ENCODE measurements around the gene PTPRD.

PTPRD gene

GRCh38 chr9:9970514-9970913 lies 642.3 kb downstream of the PTPRD start:
- no peaks in the 10 kb centered on the region for H3K36me3 ChIP-seq (ENCODE audit: control insufficient read depth, insufficient read depth, low read length)
- H3K9me3 ChIP-seq (ENCODE audit: control insufficient read depth, low read length) = no peaks in the 10 kb centered on the region
- H3K27ac ChIP-seq (ENCODE audit: insufficient read depth, low read depth, low read length, poor library complexity, severe bottlenecking) = no peak overlapping the region
- H3K4me1 ChIP-seq (ENCODE audit: control insufficient read depth, insufficient read depth, low read length) = no peaks in the 10 kb centered on the region
- WGBS, 2 experiments = 54 to 62% methylated on average over 5 of the region's 5 CpGs
- H3K27me3 ChIP-seq (ENCODE audit: control insufficient read depth, insufficient read depth, low read length, poor library complexity, severe bottlenecking) = no peaks in the 10 kb centered on the region
- H3K4me3 ChIP-seq (ENCODE audit: insufficient read depth, low read depth, low read length) = no peak overlapping the region

GRCh38 chr9:9963841-9964240 lies 649.0 kb downstream of the PTPRD start:
- WGBS, 2 experiments = 81 to 83% methylated on average over 3 of the region's 3 CpGs

GRCh38 chr9:9961934-9962333 lies 650.9 kb downstream of the PTPRD start:
- H3K4me3 ChIP-seq (ENCODE audit: insufficient read depth, low read depth, low read length) = no peak overlapping the region
- no peak overlapping the region for H3K27ac ChIP-seq (ENCODE audit: insufficient read depth, low read depth, low read length, poor library complexity, severe bottlenecking)
- no peaks in the 10 kb centered on the region for H3K27me3 ChIP-seq (ENCODE audit: control insufficient read depth, insufficient read depth, low read length, poor library complexity, severe bottlenecking)
- no peaks in the 10 kb centered on the region for H3K9me3 ChIP-seq (ENCODE audit: control insufficient read depth, low read length)
- no peaks in the 10 kb centered on the region for H3K4me1 ChIP-seq (ENCODE audit: control insufficient read depth, insufficient read depth, low read length)
- 83% methylated on average over 1 of the region's 1 CpG; no CpG with 5 or more reads in 1 of the 2 experiments for WGBS, 2 experiments
- H3K36me3 ChIP-seq (ENCODE audit: control insufficient read depth, insufficient read depth, low read length) = no peaks in the 10 kb centered on the region

More at GRCh38 chr9:9963841-9964240, 649.0 kb downstream of the PTPRD start:
- Histone ChIP-seq H3K27ac (ENCODE audit: insufficient read depth, low read depth, low read length, poor library complexity, severe bottlenecking) (no peak overlapping the region), H3K4me1 (ENCODE audit: control insufficient read depth, insufficient read depth, low read length) (no peaks in the 10 kb centered on the region), H3K36me3 (ENCODE audit: control insufficient read depth, insufficient read depth, low read length) (no peaks in the 10 kb centered on the region), H3K9me3 (ENCODE audit: control insufficient read depth, low read length) (no peaks in the 10 kb centered on the region), H3K27me3 (ENCODE audit: control insufficient read depth, insufficient read depth, low read length, poor library complexity, severe bottlenecking) (no peaks in the 10 kb centered on the region), H3K4me3 (ENCODE audit: insufficient read depth, low read depth, low read length) (no peak overlapping the region)

GRCh38 chr9:9961487-9961886 lies 651.3 kb downstream of the PTPRD start:
- Histone ChIP-seq H3K4me1 (ENCODE audit: control insufficient read depth, insufficient read depth, low read length) (no peaks in the 10 kb centered on the region), H3K27ac (ENCODE audit: insufficient read depth, low read depth, low read length, poor library complexity, severe bottlenecking) (no peak overlapping the region), H3K36me3 (ENCODE audit: control insufficient read depth, insufficient read depth, low read length) (no peaks in the 10 kb centered on the region), H3K27me3 (ENCODE audit: control insufficient read depth, insufficient read depth, low read length, poor library complexity, severe bottlenecking) (no peaks in the 10 kb centered on the region), H3K9me3 (ENCODE audit: control insufficient read depth, low read length) (no peaks in the 10 kb centered on the region), H3K4me3 (ENCODE audit: insufficient read depth, low read depth, low read length) (no peak overlapping the region)
- WGBS, 2 experiments = 74 to 82% methylated on average over 2 of the region's 2 CpGs

- H3K27ac ChIP-seq (ENCODE audit: insufficient read depth, low read depth, low read length, poor library complexity, severe bottlenecking) = no peak overlapping the region
- 87 to 100% methylated on average over 1 to 2 of the region's 3 CpGs for WGBS, 2 experiments
- H3K27me3 ChIP-seq (ENCODE audit: control insufficient read depth, insufficient read depth, low read length, poor library complexity, severe bottlenecking) = no peaks in the 10 kb centered on the region
- no peaks in the 10 kb centered on the region for H3K9me3 ChIP-seq (ENCODE audit: control insufficient read depth, low read length)
- no peak overlapping the region for H3K4me3 ChIP-seq (ENCODE audit: insufficient read depth, low read depth, low read length)
- no peaks in the 10 kb centered on the region for H3K4me1 ChIP-seq (ENCODE audit: control insufficient read depth, insufficient read depth, low read length)
- H3K36me3 ChIP-seq (ENCODE audit: control insufficient read depth, insufficient read depth, low read length) = no peaks in the 10 kb centered on the region
Observed at GRCh38 chr9:9951556-9952160, 661.1 kb downstream of the PTPRD start.

GRCh38 chr9:9950813-9951212 lies 662.0 kb downstream of the PTPRD start:
- Histone ChIP-seq H3K36me3 (ENCODE audit: control insufficient read depth, insufficient read depth, low read length) (no peaks in the 10 kb centered on the region), H3K9me3 (ENCODE audit: control insufficient read depth, low read length) (no peaks in the 10 kb centered on the region), H3K4me3 (ENCODE audit: insufficient read depth, low read depth, low read length) (no peak overlapping the region), H3K4me1 (ENCODE audit: control insufficient read depth, insufficient read depth, low read length) (no peaks in the 10 kb centered on the region), H3K27ac (ENCODE audit: insufficient read depth, low read depth, low read length, poor library complexity, severe bottlenecking) (no peak overlapping the region), H3K27me3 (ENCODE audit: control insufficient read depth, insufficient read depth, low read length, poor library complexity, severe bottlenecking) (no peaks in the 10 kb centered on the region)
- WGBS, 2 experiments = 98 to 100% methylated on average over 1 of the region's 1 CpG

- Histone ChIP-seq H3K4me1 (ENCODE audit: control insufficient read depth, insufficient read depth, low read length) (no peaks in the 10 kb centered on the region), H3K27me3 (ENCODE audit: control insufficient read depth, insufficient read depth, low read length, poor library complexity, severe bottlenecking) (no peaks in the 10 kb centered on the region), H3K9me3 (ENCODE audit: control insufficient read depth, low read length) (no peaks in the 10 kb centered on the region), H3K27ac (ENCODE audit: insufficient read depth, low read depth, low read length, poor library complexity, severe bottlenecking) (no peak overlapping the region), H3K4me3 (ENCODE audit: insufficient read depth, low read depth, low read length) (no peak overlapping the region), H3K36me3 (ENCODE audit: control insufficient read depth, insufficient read depth, low read length) (no peaks in the 10 kb centered on the region)
- WGBS, 2 experiments = 91 to 93% methylated on average over 4 of the region's 4 CpGs
Observed at GRCh38 chr9:9949978-9950377, 662.8 kb downstream of the PTPRD start.

GRCh38 chr9:9949368-9949767 lies 663.4 kb downstream of the PTPRD start:
- Histone ChIP-seq H3K36me3 (ENCODE audit: control insufficient read depth, insufficient read depth, low read length) (no peaks in the 10 kb centered on the region), H3K9me3 (ENCODE audit: control insufficient read depth, low read length) (no peaks in the 10 kb centered on the region), H3K4me3 (ENCODE audit: insufficient read depth, low read depth, low read length) (no peak overlapping the region), H3K27ac (ENCODE audit: insufficient read depth, low read depth, low read length, poor library complexity, severe bottlenecking) (no peak overlapping the region), H3K27me3 (ENCODE audit: control insufficient read depth, insufficient read depth, low read length, poor library complexity, severe bottlenecking) (no peaks in the 10 kb centered on the region), H3K4me1 (ENCODE audit: control insufficient read depth, insufficient read depth, low read length) (no peaks in the 10 kb centered on the region)
- 89% methylated on average over 4 of the region's 4 CpGs for WGBS, 2 experiments

- H3K36me3 ChIP-seq (ENCODE audit: control insufficient read depth, insufficient read depth, low read length) = no peaks in the 10 kb centered on the region
- H3K27ac ChIP-seq (ENCODE audit: insufficient read depth, low read depth, low read length, poor library complexity, severe bottlenecking) = no peak overlapping the region
- no peaks in the 10 kb centered on the region for H3K9me3 ChIP-seq (ENCODE audit: control insufficient read depth, low read length)
- H3K4me3 ChIP-seq (ENCODE audit: insufficient read depth, low read depth, low read length) = no peak overlapping the region
- no peaks in the 10 kb centered on the region for H3K27me3 ChIP-seq (ENCODE audit: control insufficient read depth, insufficient read depth, low read length, poor library complexity, severe bottlenecking)
- H3K4me1 ChIP-seq (ENCODE audit: control insufficient read depth, insufficient read depth, low read length) = peaks cover 6% of the 10 kb centered on the region
Observed at GRCh38 chr9:9945966-9946365, 666.8 kb downstream of the PTPRD start.

- no peak overlapping the region for H3K27ac ChIP-seq (ENCODE audit: insufficient read depth, low read depth, low read length, poor library complexity, severe bottlenecking)
- no peaks in the 10 kb centered on the region for H3K36me3 ChIP-seq (ENCODE audit: control insufficient read depth, insufficient read depth, low read length)
- WGBS, 2 experiments = 22 to 23% methylated on average over 4 of the region's 5 CpGs
- H3K27me3 ChIP-seq (ENCODE audit: control insufficient read depth, insufficient read depth, low read length, poor library complexity, severe bottlenecking) = no peaks in the 10 kb centered on the region
- H3K9me3 ChIP-seq (ENCODE audit: control insufficient read depth, low read length) = no peaks in the 10 kb centered on the region
- peaks cover 6% of the 10 kb centered on the region for H3K4me1 ChIP-seq (ENCODE audit: control insufficient read depth, insufficient read depth, low read length)
- H3K4me3 ChIP-seq (ENCODE audit: insufficient read depth, low read depth, low read length) = no peak overlapping the region
Observed at GRCh38 chr9:9942764-9943424, 669.9 kb downstream of the PTPRD start.
